Measurements from ENCODE around the gene SLC44A1.

DNA sequence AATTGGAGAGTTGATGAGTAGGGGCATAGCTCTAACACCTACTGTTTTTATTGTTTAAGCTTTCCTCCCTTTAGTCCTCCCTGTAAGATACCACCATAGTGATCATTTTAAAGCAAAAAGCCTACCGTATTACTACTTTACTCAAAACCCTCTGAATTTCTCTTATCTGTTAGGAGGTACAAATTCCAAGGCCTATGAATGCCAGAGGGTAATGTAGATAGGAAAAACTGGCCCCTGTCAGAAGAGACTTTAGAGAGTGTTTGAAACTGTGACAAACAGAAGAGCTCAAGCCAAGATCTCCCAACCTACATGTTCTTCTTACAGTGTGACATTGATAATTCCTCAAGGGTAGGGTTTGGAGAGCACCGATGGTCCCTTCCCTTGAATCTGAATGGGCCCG lies 7.2 kb upstream of the SLC44A1 start:
- TF ChIP-seq, protein P1, sequence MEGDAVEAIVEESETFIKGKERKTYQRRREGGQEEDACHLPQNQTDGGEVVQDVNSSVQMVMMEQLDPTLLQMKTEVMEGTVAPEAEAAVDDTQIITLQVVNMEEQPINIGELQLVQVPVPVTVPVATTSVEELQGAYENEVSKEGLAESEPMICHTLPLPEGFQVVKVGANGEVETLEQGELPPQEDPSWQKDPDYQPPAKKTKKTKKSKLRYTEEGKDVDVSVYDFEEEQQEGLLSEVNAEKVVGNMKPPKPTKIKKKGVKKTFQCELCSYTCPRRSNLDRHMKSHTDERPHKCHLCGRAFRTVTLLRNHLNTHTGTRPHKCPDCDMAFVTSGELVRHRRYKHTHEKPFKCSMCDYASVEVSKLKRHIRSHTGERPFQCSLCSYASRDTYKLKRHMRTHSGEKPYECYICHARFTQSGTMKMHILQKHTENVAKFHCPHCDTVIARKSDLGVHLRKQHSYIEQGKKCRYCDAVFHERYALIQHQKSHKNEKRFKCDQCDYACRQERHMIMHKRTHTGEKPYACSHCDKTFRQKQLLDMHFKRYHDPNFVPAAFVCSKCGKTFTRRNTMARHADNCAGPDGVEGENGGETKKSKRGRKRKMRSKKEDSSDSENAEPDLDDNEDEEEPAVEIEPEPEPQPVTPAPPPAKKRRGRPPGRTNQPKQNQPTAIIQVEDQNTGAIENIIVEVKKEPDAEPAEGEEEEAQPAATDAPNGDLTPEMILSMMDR (IDR thresholded peaks at IDR 0.05), result no peak
- TF ChIP-seq POLR2A (IDR thresholded peaks at IDR 0.05), result no peak

Measured in adrenal gland (tissue), 5 donors.